Stomach (tissue), 4 donors: ENCODE measurements around the gene TTLL11.

Experiments used
- CTCF ChIP-seq, 7 experiments: fragments of 450-650 bp in 4 of 7; fragments of 200-600 bp in 3 of 7; sonication (generic) in 3 of 7; IDR thresholded peaks; one replicate each; pipeline ENCODE4 v1.5.1; 2016 to 2019; ENCODE audit warnings: antibody characterized with exemption in 7 of 7, control low read depth in 2 of 7, mild to moderate bottlenecking in 1 of 7
- POLR2A ChIP-seq, 4 donors: fragments of 450-650 bp; IDR thresholded peaks; one replicate each; pipeline ENCODE4 v1.6.1; 2016; ENCODE audit warnings: antibody characterized with exemption in 4 of 4, control low read depth in 2 of 4, mild to moderate bottlenecking in 1 of 4, moderate library complexity in 1 of 4
- POLR2AphosphoS5 ChIP-seq, 3 donors: sonication (generic); formaldehyde crosslinking; IDR thresholded peaks; one replicate each; pipeline ENCODE4 v1.6.1; 2016; ENCODE audit warnings: antibody characterized with exemption in 3 of 3

GRCh38 chr9:121987314-121987713 is 105.8 kb downstream of the TTLL11 start:
- TF ChIP-seq POLR2A (IDR thresholded peaks at IDR 0.05) (no peak), POLR2AphosphoS5 (IDR thresholded peaks at IDR 0.05) (no peak), CTCF (IDR thresholded peaks at IDR 0.05) (no peak)
